AG04450 (cell line): ENCODE results near the gene GNS. TPM values are rescaled to one million over a fixed set of nuclear protein-coding genes. Genes with fewer than 3 reads are reported as not detected.

ENCODE experiments used
- CTCF ChIA-PET: fragments of 300-600, 350-600 bp; formaldehyde crosslinking; extraction: SDS; loops from one replicate; lab custom pipeline; 2022; ENCODE audit warnings: antibody characterized with exemption, inconsistent platforms; lab: Charles Lee
- POLR2A ChIA-PET: fragments of 350-600 bp; formaldehyde crosslinking; extraction: SDS; loops from one replicate; lab custom pipeline; 2021; ENCODE audit warnings: antibody characterized with exemption, inconsistent platforms; lab: Yijun Ruan, JAX
- DNase-seq: peaks from one replicate; pipeline ENCODE4 v3.0.0-alpha.2; 2011; ENCODE audit warnings: low read depth, low spot score
- H3K27ac ChIP-seq: one replicate; pipeline ENCODE4 v1.5.1; 2012; ENCODE audit warnings: low read depth, low read length, control low read depth
- H3K27me3 ChIP-seq: one replicate; pipeline ENCODE4 v1.6.0; 2012; ENCODE audit warnings: low read length; ENCODE audit not compliant: control insufficient read depth, insufficient read depth
- H3K4me3 ChIP-seq: 2 replicates; pipeline ENCODE4 v1.5.1; 2011; ENCODE audit warnings: mild to moderate bottlenecking, low read depth, low read length, control low read depth
- H3K9me3 ChIP-seq: 2 replicates; pipeline ENCODE4 v1.5.1; 2012; ENCODE audit warnings: low read length; ENCODE audit not compliant: control insufficient read depth, insufficient read depth
- polyA plus RNA-seq: library from polyadenylated mRNA; depleted of rRNA; stranded (reverse); fragments of >200 nt; gene quantifications from 2 replicates; pipeline ENCODE4 v1.2.3, GENCODE V29; 2011
- TF ChIP-seq, protein P1 (sequence below): IDR thresholded peaks from 2 replicates; pipeline ENCODE4 v1.5.1; 2011; ENCODE audit warnings: low read depth, low read length, control low read depth, inconsistent platforms

Gene GNS
- polyA plus RNA-seq, 1 experiment, result 212 TPM

- POLR2A ChIA-PET, result interaction anchor here (0.7 to 1.2 kb wide), 3 partner anchors 10 to 61 kb away, joined by 3 to 5 read pairs (median 3); no protein-coding TSS in a partner anchor
- CTCF ChIA-PET, result interaction anchor here (0.5 to 1.6 kb wide), 5 partner anchors 15 to 120 kb away, joined by 3 to 8 read pairs (median 4); no protein-coding TSS in a partner anchor
- H3K27me3 ChIP-seq, result no peaks in the 10 kb centered on the region
- H3K9me3 ChIP-seq, result no peaks in the 10 kb centered on the region
- no peak for DNase-seq
- H3K27ac ChIP-seq, result no peak overlapping the region
- TF ChIP-seq, protein P1, sequence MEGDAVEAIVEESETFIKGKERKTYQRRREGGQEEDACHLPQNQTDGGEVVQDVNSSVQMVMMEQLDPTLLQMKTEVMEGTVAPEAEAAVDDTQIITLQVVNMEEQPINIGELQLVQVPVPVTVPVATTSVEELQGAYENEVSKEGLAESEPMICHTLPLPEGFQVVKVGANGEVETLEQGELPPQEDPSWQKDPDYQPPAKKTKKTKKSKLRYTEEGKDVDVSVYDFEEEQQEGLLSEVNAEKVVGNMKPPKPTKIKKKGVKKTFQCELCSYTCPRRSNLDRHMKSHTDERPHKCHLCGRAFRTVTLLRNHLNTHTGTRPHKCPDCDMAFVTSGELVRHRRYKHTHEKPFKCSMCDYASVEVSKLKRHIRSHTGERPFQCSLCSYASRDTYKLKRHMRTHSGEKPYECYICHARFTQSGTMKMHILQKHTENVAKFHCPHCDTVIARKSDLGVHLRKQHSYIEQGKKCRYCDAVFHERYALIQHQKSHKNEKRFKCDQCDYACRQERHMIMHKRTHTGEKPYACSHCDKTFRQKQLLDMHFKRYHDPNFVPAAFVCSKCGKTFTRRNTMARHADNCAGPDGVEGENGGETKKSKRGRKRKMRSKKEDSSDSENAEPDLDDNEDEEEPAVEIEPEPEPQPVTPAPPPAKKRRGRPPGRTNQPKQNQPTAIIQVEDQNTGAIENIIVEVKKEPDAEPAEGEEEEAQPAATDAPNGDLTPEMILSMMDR, result no peak
- H3K4me3 ChIP-seq, result no peak overlapping the region
Measured at GRCh38 chr12:64670019-64670418, 89.2 kb downstream of the GNS start.

DNA sequence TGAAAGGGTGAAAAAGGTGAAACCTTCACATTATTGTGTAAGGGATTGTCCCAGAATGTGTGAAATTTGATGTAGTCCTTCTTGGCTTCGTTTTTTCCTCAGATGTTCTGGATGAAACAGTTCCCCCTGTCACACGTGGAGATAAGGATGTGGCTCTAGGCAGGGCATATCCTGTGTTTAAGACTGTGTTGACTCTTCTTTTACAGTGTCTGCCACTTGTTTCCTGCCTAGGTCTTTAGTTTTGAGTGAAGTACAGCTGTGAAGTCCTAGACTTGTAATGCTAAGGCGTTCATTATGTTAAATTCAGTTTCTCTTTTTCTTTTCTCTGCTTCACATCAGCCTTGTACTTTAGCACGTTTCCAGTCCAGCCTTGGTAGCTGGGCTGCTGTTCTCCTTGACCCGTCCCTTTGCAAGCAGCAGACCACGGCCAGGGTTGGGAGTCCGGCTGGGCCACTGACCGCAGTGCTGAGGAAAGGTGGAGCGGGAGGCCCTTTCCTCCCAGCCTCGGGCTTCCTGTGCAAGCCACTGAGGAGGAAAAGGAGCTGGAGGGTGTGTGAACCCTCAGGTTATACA, 89.8 kb downstream of the GNS start:
- H3K4me3 ChIP-seq, result no peak overlapping the region
- TF ChIP-seq, protein P1, result no peak
- ChIA-PET POLR2A (interaction anchor here (0.7 to 0.9 kb wide), 2 partner anchors 11 to 17 kb away, joined by 3 to 5 read pairs; no protein-coding TSS in a partner anchor), CTCF (interaction anchor here (0.5 to 1.6 kb wide), 6 partner anchors 15 to 120 kb away, joined by 3 to 8 read pairs (median 4); no protein-coding TSS in a partner anchor)
- no peaks in the 10 kb centered on the region for H3K9me3 ChIP-seq
- H3K27ac ChIP-seq, result no peak overlapping the region
- no peak for DNase-seq
- H3K27me3 ChIP-seq, result no peaks in the 10 kb centered on the region

- Histone ChIP-seq H3K9me3 (no peaks in the 10 kb centered on the region), H3K27ac (no peak overlapping the region), H3K27me3 (no peaks in the 10 kb centered on the region), H3K4me3 (no peak overlapping the region)
- ChIA-PET CTCF (interaction anchor here (0.7 to 1.3 kb wide), 2 partner anchors 117 to 118 kb away, joined by 3 to 5 read pairs; no protein-coding TSS in a partner anchor), POLR2A (interaction anchor here (0.9 kb wide), 1 partner anchor 25 kb away, joined by 5 read pairs; no protein-coding TSS in a partner anchor)
- TF ChIP-seq, protein P1, result no peak
- DNase-seq, result no peak
Measured at GRCh38 chr12:64667793-64668192, 91.4 kb downstream of the GNS start.

- POLR2A ChIA-PET, result interaction anchor here (0.9 kb wide), 1 partner anchor 57 kb away, joined by 3 read pairs; no protein-coding TSS in a partner anchor
- Histone ChIP-seq H3K4me3 (no peak overlapping the region), H3K27ac (peak overlapping the region; percentile 4), H3K9me3 (no peaks in the 10 kb centered on the region), H3K27me3 (no peaks in the 10 kb centered on the region)
- CTCF ChIA-PET, result interaction anchor here (1.5 to 1.9 kb wide), 2 partner anchors 31 to 117 kb away, joined by 4 to 6 read pairs; no protein-coding TSS in a partner anchor
- DNase-seq, result no peak
- TF ChIP-seq, protein P1, result no peak
Measured at GRCh38 chr12:64666054-64666914, 92.9 kb downstream of the GNS start.
